ENCODE results near the gene SNHG17.
"Not testable (repeated sequence)": the region's sequence is repeated elsewhere in the genome, so short reads cannot be mapped to it uniquely, and the experiment has no call there.

The SNHG17 gene

GRCh38 chr20:38447931-38448675, 13.0 kb upstream of the SNHG17 start:
- DNase-seq (ENCODE audit: low read depth) = no peak

GRCh38 chr20:38447251-38447661, 12.1 kb upstream of the SNHG17 start:
- no peak for DNase-seq (ENCODE audit: low read depth)

- DNase-seq (ENCODE audit: low read depth) = peak; percentile 97
Observed at GRCh38 chr20:38446441-38447209, 11.5 kb upstream of the SNHG17 start.

GRCh38 chr20:38445901-38446425, 10.8 kb upstream of the SNHG17 start:
- DNase-seq (ENCODE audit: low read depth) = no peak

- DNase-seq (ENCODE audit: low read depth) = no peak
Observed at GRCh38 chr20:38445381-38445796, 10.3 kb upstream of the SNHG17 start.

GRCh38 chr20:38441916-38442315, 6.8 kb upstream of the SNHG17 start:
- DNase-seq (ENCODE audit: low read depth) = no peak

- not testable (repeated sequence) for DNase-seq (ENCODE audit: low read depth)
Observed at GRCh38 chr20:38441110-38441509, 6.0 kb upstream of the SNHG17 start.

- DNase-seq (ENCODE audit: low read depth) = no peak
Observed at GRCh38 chr20:38437796-38438195, 2.7 kb upstream of the SNHG17 start.

GRCh38 chr20:38435555-38435939, 419 bp upstream of the SNHG17 start:
- DNase-seq (ENCODE audit: low read depth) = no peak

- peak; percentile 35 for DNase-seq (ENCODE audit: low read depth)
Observed at GRCh38 chr20:38434301-38434741, 807 bp downstream of the SNHG17 start.

- no peak for DNase-seq (ENCODE audit: low read depth)
Observed at GRCh38 chr20:38433304-38433972, 1.7 kb downstream of the SNHG17 start.

GRCh38 chr20:38432870-38433269, 2.3 kb downstream of the SNHG17 start:
- DNase-seq (ENCODE audit: low read depth) = not testable (repeated sequence)

- no peak for DNase-seq (ENCODE audit: low read depth)
Observed at GRCh38 chr20:38432292-38432691, 2.8 kb downstream of the SNHG17 start.

- no peak for DNase-seq (ENCODE audit: low read depth)
Observed at GRCh38 chr20:38430679-38431325, 4.3 kb downstream of the SNHG17 start.

GRCh38 chr20:38429301-38429700, 5.8 kb downstream of the SNHG17 start:
- no peak for DNase-seq (ENCODE audit: low read depth)

GRCh38 chr20:38428800-38429199, 6.3 kb downstream of the SNHG17 start:
- no peak for DNase-seq (ENCODE audit: low read depth)

- DNase-seq (ENCODE audit: low read depth) = no peak
Observed at GRCh38 chr20:38427655-38428023, 7.5 kb downstream of the SNHG17 start.

- DNase-seq (ENCODE audit: low read depth) = peak; percentile 76
Observed at GRCh38 chr20:38426006-38426897, 8.9 kb downstream of the SNHG17 start.

- DNase-seq (ENCODE audit: low read depth) = no peak
Observed at GRCh38 chr20:38424401-38424800, 10.7 kb downstream of the SNHG17 start.

GRCh38 chr20:38423541-38423940, 11.6 kb downstream of the SNHG17 start:
- DNase-seq (ENCODE audit: low read depth) = no peak

- no peak for DNase-seq (ENCODE audit: low read depth)
Observed at GRCh38 chr20:38421915-38422314, 13.2 kb downstream of the SNHG17 start.

All from fibroblast of gingiva (primary cell).